Nephron progenitor cell (in vitro differentiated cells): ENCODE data around the gene DLG5.
"Not testable (repeated sequence)": the region's sequence is repeated elsewhere in the genome, so short reads cannot be mapped to it uniquely, and the experiment has no call there.

Experiments
- DNase-seq: peaks from one replicate; pipeline ENCODE4 v3.0.0; 2021
- H3K27ac Mint-ChIP-seq: 2 replicates; pipeline ENCODE4 v1.8.0; 2021; ENCODE audit warnings: mild to moderate bottlenecking, moderate library complexity, mixed read lengths
- H3K27me3 Mint-ChIP-seq: 2 replicates; pipeline ENCODE4 v1.8.0; 2021; ENCODE audit warnings: mild to moderate bottlenecking, low read depth, mixed read lengths; ENCODE audit not compliant: poor library complexity
- H3K36me3 Mint-ChIP-seq: 2 replicates; pipeline ENCODE4 v1.8.0; 2021; ENCODE audit warnings: low read depth, mixed read lengths
- H3K4me1 Mint-ChIP-seq: 2 replicates; pipeline ENCODE4 v1.8.0; 2021; ENCODE audit warnings: mixed read lengths
- H3K4me3 Mint-ChIP-seq: 2 replicates; pipeline ENCODE4 v1.8.0; 2021; ENCODE audit warnings: mild to moderate bottlenecking, moderate library complexity, mixed read lengths
- H3K9me3 Mint-ChIP-seq: 2 replicates; pipeline ENCODE4 v1.8.0; 2021; ENCODE audit warnings: mild to moderate bottlenecking, moderate library complexity, mixed read lengths
- TF ChIP-seq, protein P1 (sequence below): fragments of 200-600 bp; sonication (generic); IDR thresholded peaks from 2 replicates; pipeline ENCODE4 v1.5.0; 2021; ENCODE audit warnings: antibody characterized with exemption

Gene DLG5

DNA sequence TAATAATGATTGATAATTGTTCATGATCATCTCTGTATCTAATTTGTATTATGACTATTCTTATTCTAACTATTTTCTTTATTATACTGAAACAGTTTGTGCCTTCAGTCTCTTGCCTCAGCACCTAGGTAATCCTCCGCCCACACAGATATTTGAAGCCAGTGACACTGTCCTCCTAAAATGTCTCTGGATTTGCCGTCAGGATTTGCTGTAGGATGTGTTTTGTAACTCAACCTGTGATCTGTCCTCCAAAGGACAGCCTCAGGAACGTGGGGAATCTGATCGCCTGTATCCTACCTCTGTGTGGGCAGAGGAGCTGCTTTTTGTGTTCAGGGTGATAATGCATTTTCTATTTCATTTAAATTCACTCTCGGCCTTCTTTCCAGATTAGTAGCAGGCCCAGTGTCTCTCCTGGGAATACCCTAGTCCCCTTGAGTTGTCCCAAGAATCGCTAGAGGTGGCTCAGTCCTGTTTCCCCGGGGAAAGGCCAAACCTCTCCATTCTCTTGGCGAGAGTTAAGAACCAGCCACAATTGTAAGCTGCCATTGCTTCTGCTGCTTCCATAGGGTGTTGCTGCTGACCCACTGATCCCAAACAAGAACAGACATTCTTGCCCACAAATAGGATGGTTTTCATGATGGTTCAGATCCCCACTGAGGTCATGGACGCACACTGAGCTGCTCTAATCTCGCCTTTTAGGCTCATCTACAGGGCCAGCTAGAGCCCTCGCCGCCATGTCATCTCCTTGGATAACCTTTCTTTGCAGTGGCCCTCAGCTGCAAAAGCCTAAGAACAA lies 152.7 kb downstream of the DLG5 start:
- peaks cover 31% of the 10 kb centered on the region for H3K36me3 Mint-ChIP-seq
- peaks cover 5% of the 10 kb centered on the region for H3K27me3 Mint-ChIP-seq
- H3K27ac Mint-ChIP-seq, result peak overlapping the region; percentile 40
- H3K4me1 Mint-ChIP-seq, result peaks cover 52% of the 10 kb centered on the region
- TF ChIP-seq, protein P1, sequence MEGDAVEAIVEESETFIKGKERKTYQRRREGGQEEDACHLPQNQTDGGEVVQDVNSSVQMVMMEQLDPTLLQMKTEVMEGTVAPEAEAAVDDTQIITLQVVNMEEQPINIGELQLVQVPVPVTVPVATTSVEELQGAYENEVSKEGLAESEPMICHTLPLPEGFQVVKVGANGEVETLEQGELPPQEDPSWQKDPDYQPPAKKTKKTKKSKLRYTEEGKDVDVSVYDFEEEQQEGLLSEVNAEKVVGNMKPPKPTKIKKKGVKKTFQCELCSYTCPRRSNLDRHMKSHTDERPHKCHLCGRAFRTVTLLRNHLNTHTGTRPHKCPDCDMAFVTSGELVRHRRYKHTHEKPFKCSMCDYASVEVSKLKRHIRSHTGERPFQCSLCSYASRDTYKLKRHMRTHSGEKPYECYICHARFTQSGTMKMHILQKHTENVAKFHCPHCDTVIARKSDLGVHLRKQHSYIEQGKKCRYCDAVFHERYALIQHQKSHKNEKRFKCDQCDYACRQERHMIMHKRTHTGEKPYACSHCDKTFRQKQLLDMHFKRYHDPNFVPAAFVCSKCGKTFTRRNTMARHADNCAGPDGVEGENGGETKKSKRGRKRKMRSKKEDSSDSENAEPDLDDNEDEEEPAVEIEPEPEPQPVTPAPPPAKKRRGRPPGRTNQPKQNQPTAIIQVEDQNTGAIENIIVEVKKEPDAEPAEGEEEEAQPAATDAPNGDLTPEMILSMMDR, result no peak
- no peak for DNase-seq
- peaks cover 31% of the 10 kb centered on the region for H3K9me3 Mint-ChIP-seq
- no peak overlapping the region for H3K4me3 Mint-ChIP-seq

DNA sequence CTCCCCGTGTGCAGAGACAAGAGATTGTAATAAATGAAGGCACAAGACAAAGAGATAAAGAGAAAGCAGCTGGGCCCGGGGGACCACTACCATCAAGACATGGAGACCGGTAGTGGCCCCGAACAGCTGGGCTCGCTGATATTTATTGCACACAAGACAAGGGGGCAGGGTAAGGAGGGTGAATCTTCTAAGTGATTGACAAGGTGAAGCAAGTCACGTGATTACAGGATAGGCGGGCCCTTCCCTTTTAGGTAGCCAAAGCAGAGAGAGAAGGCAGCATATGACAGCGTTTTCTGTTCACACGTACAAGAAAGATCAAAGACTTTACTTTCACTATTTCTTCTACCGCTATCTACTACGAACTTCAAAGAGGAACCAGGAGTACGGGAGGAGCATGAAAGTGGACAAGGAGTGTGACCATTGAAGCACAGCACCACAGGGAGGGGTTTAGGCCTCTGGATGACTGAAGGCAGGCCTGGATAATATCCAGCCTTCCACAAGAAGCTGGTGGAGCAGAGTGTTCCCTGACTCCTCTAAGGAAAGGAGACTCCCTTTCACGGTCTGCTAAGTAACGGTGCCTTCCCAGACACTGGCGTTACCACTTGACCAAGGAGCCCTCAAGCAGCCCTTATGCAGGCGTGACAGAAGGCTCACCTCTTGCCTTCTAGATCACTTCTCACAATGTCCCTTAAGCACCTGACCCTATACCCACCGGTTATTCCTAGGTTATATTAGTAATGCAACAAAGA lies 153.5 kb downstream of the DLG5 start:
- not testable (repeated sequence) for DNase-seq, H3K27me3 Mint-ChIP-seq, H3K4me3 Mint-ChIP-seq
- Mint-ChIP-seq H3K27ac (peak overlapping the region; percentile 15), H3K36me3 (peaks cover 24% of the 10 kb centered on the region), H3K9me3 (peaks cover 27% of the 10 kb centered on the region), H3K4me1 (peaks cover 52% of the 10 kb centered on the region)

- peaks cover 52% of the 10 kb centered on the region for H3K4me1 Mint-ChIP-seq
- peaks cover 12% of the 10 kb centered on the region for H3K36me3 Mint-ChIP-seq
- no peak for DNase-seq
- H3K27ac Mint-ChIP-seq, result no peak overlapping the region
- TF ChIP-seq, protein P1, result no peak
- H3K9me3 Mint-ChIP-seq, result peaks cover 15% of the 10 kb centered on the region
- no peak overlapping the region for H3K4me3 Mint-ChIP-seq
- H3K27me3 Mint-ChIP-seq, result peaks cover 5% of the 10 kb centered on the region
Observed at GRCh38 chr10:77771851-77772250, 154.7 kb downstream of the DLG5 start.

GRCh38 chr10:77771450-77771849 lies 155.1 kb downstream of the DLG5 start:
- no peak for DNase-seq
- peaks cover 8% of the 10 kb centered on the region for H3K36me3 Mint-ChIP-seq
- H3K4me1 Mint-ChIP-seq, result peaks cover 52% of the 10 kb centered on the region
- H3K9me3 Mint-ChIP-seq, result peaks cover 11% of the 10 kb centered on the region
- H3K27ac Mint-ChIP-seq, result no peak overlapping the region
- TF ChIP-seq, protein P1, result no peak
- H3K27me3 Mint-ChIP-seq, result peaks cover 4% of the 10 kb centered on the region
- H3K4me3 Mint-ChIP-seq, result no peak overlapping the region

GRCh38 chr10:77770868-77771175 lies 155.7 kb downstream of the DLG5 start:
- H3K27ac Mint-ChIP-seq, result no peak overlapping the region
- no peak for DNase-seq
- peaks cover 5% of the 10 kb centered on the region for H3K9me3 Mint-ChIP-seq
- TF ChIP-seq, protein P1, result no peak
- peaks cover 2% of the 10 kb centered on the region for H3K36me3 Mint-ChIP-seq
- H3K4me3 Mint-ChIP-seq, result no peak overlapping the region
- peaks cover 3% of the 10 kb centered on the region for H3K27me3 Mint-ChIP-seq
- peaks cover 52% of the 10 kb centered on the region for H3K4me1 Mint-ChIP-seq

GRCh38 chr10:77770081-77770867 lies 156.3 kb downstream of the DLG5 start:
- Mint-ChIP-seq H3K4me1 (peaks cover 48% of the 10 kb centered on the region), H3K27me3 (peaks cover 3% of the 10 kb centered on the region), H3K36me3 (no peaks in the 10 kb centered on the region), H3K4me3 (no peak overlapping the region), H3K9me3 (no peaks in the 10 kb centered on the region), H3K27ac (no peak overlapping the region)
- TF ChIP-seq, protein P1, result no peak
- DNase-seq, result no peak
